ENCODE data around the gene KPRP.

DNA sequence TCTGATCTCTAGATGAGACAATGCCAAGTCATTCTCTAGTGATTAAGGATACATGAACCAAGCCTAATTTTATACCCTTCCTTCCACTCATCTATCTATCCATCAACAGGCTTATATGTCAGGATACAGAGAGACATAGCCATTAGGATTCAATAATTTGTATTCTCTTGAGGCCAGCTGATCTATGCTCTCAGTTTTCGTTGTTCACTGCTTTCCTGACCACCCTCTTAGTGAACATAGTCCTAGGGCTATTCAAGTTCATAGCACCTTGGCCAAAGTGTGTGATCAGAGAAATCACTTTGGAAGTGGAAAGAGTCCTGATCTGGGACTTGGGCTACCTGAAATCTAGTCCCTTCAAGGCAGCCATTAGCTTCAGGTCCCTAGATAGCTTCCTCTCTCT, 4.2 kb upstream of the KPRP start:
- TF ChIP-seq CTCF (conservative IDR thresholded peaks at IDR 0.05; ENCODE audit: low read length) (no peak), EZH2phosphoT487 (IDR thresholded peaks at IDR 0.05; ENCODE audit: borderline replicate concordance, low read depth, low read length) (no peak)

Data from OCI-LY7 (cell line).